Smooth muscle cell of the brain vasculature (primary cell): ENCODE measurements around the gene PLEKHM3.
"Not testable (repeated sequence)": the region's sequence is repeated elsewhere in the genome, so short reads cannot be mapped to it uniquely, and the experiment has no call there.

Source experiments
- DNase-seq: peaks from one replicate; pipeline ENCODE4 v3.0.0-alpha.2; 2012; ENCODE audit warnings: low read depth, low spot score

PLEKHM3 gene

GRCh38 chr2:207925601-207926000 lies 99.7 kb downstream of the PLEKHM3 start:
- DNase-seq: no peak

- DNase-seq: no peak
Measured at GRCh38 chr2:207921606-207922005, 103.7 kb downstream of the PLEKHM3 start.

GRCh38 chr2:207920721-207921120 lies 104.6 kb downstream of the PLEKHM3 start:
- DNase-seq: no peak

- no peak for DNase-seq
Measured at GRCh38 chr2:207920321-207920720, 105.0 kb downstream of the PLEKHM3 start.

- DNase-seq: no peak
Measured at GRCh38 chr2:207919164-207919919, 106.0 kb downstream of the PLEKHM3 start.

GRCh38 chr2:207914716-207915115 lies 110.6 kb downstream of the PLEKHM3 start:
- no peak for DNase-seq

GRCh38 chr2:207913772-207914358 lies 111.5 kb downstream of the PLEKHM3 start:
- no peak for DNase-seq

- DNase-seq: no peak
Measured at GRCh38 chr2:207911856-207912255, 113.5 kb downstream of the PLEKHM3 start.

GRCh38 chr2:207911215-207911614 lies 114.1 kb downstream of the PLEKHM3 start:
- DNase-seq: no peak

- not testable (repeated sequence) for DNase-seq
Measured at GRCh38 chr2:207906495-207906894, 118.8 kb downstream of the PLEKHM3 start.

GRCh38 chr2:207905546-207905945 lies 119.8 kb downstream of the PLEKHM3 start:
- no peak for DNase-seq

GRCh38 chr2:207903236-207903635 lies 122.1 kb downstream of the PLEKHM3 start:
- no peak for DNase-seq

GRCh38 chr2:207902821-207903220 lies 122.5 kb downstream of the PLEKHM3 start:
- no peak for DNase-seq

- no peak for DNase-seq
Measured at GRCh38 chr2:207901829-207902228, 123.5 kb downstream of the PLEKHM3 start.

GRCh38 chr2:207901401-207901800 lies 123.9 kb downstream of the PLEKHM3 start:
- no peak for DNase-seq

- DNase-seq: no peak
Measured at GRCh38 chr2:207898354-207898695, 127.0 kb downstream of the PLEKHM3 start.

- no peak for DNase-seq
Measured at GRCh38 chr2:207897541-207898353, 127.6 kb downstream of the PLEKHM3 start.

GRCh38 chr2:207896525-207897285 lies 128.6 kb downstream of the PLEKHM3 start:
- no peak for DNase-seq

- DNase-seq: no peak
Measured at GRCh38 chr2:207895274-207895860, 130.0 kb downstream of the PLEKHM3 start.

GRCh38 chr2:207892716-207893402 lies 132.5 kb downstream of the PLEKHM3 start:
- no peak for DNase-seq
